Endothelial cell of umbilical vein (primary cell): Measurements from ENCODE around the gene S100A4. TPM values are rescaled to one million over a fixed set of nuclear protein-coding genes. Genes with fewer than 3 reads are reported as not detected.
"Not testable (repeated sequence)": the region's sequence is repeated elsewhere in the genome, so short reads cannot be mapped to it uniquely, and the experiment has no call there.

Experiments used
- BruUV-seq: library from RNA; stranded (reverse); fragments of 400-500 nt; replicated peaks from 2 replicates; lab custom pipeline; 2021; lab: Mats Ljungman, UMichigan
- CTCF ChIA-PET: fragments of 300-600, 350-600 bp; sonication (Branson Sonifier 250); formaldehyde crosslinking; loops from one replicate; lab custom pipeline; 2021; ENCODE audit warnings: antibody characterized with exemption, inconsistent platforms; lab: Charles Lee
- POLR2A ChIA-PET: fragments of 300-600, 350-600 bp; sonication (Branson Sonifier 250); formaldehyde crosslinking; loops from one replicate; lab custom pipeline; 2021; ENCODE audit warnings: antibody characterized with exemption, inconsistent platforms; lab: Charles Lee
- DNase-seq: peaks from one replicate; pipeline ENCODE4 v3.0.0-alpha.2; 2011; ENCODE audit warnings: low read depth, low spot score
- FAIRE-seq: peaks from 2 replicates; lab custom pipeline; 2011; peaks lifted over from hg19 to GRCh38; lab: Jason Lieb, UNC
- H2AFZ ChIP-seq: 2 replicates; pipeline ENCODE4 v1.6.0; 2012; ENCODE audit warnings: low read depth, low read length, control low read depth, inconsistent platforms
- H3K27ac ChIP-seq: 2 replicates; pipeline ENCODE4 v1.5.1; 2011; ENCODE audit warnings: low read depth, mild to moderate bottlenecking, control low read depth, low read length, moderate library complexity; ENCODE audit not compliant: insufficient read depth
- H3K27me3 ChIP-seq, 2 experiments: 2 replicates each; pipeline versions ENCODE4 v1.6.0 to v1.6.1; 2011; ENCODE audit warnings: low read length in 2 of 2, mixed read lengths in 1 of 2; ENCODE audit not compliant: control insufficient read depth in 2 of 2, insufficient read depth in 2 of 2
- H3K36me3 ChIP-seq, 2 experiments: 2 replicates in 1 of 2; 3 replicates in 1 of 2; pipeline ENCODE4 v1.5.1; 2011; ENCODE audit warnings: low read length in 2 of 2, mild to moderate bottlenecking in 1 of 2, moderate library complexity in 1 of 2; ENCODE audit not compliant: control insufficient read depth in 2 of 2, insufficient read depth in 2 of 2; ENCODE audit errors: extremely low read depth in 1 of 2
- H3K4me1 ChIP-seq: 3 replicates; pipeline ENCODE4 v1.5.1; 2011; ENCODE audit warnings: mild to moderate bottlenecking, low read length; ENCODE audit not compliant: control insufficient read depth, insufficient read depth; ENCODE audit errors: extremely low read depth
- H3K4me2 ChIP-seq: 2 replicates; pipeline ENCODE4 v1.6.1; 2011; ENCODE audit warnings: low read length, control low read depth, mixed read lengths; ENCODE audit not compliant: insufficient read depth
- H3K4me3 ChIP-seq, 3 experiments: fragments of 200-600 bp in 1 of 3; sonication (generic), shearing (Covaris generic) in 1 of 3; replicated peaks in 1 of 3; 2 replicates each; pipeline ENCODE4 v1.5.1; 2011 to 2016; ENCODE audit warnings: control low read depth in 3 of 3, low read length in 3 of 3, mild to moderate bottlenecking in 2 of 3, inconsistent platforms in 1 of 3, low read depth in 1 of 3, moderate library complexity in 1 of 3; ENCODE audit not compliant: insufficient read depth in 1 of 3
- H3K79me2 ChIP-seq: 2 replicates; pipeline ENCODE4 v1.6.0; 2012; ENCODE audit warnings: low read length, inconsistent platforms; ENCODE audit not compliant: control insufficient read depth, insufficient read depth
- H3K9ac ChIP-seq: replicated peaks from 2 replicates; pipeline ENCODE3; 2011; ENCODE audit warnings: low read length, control low read depth; ENCODE audit not compliant: insufficient read depth; ENCODE audit errors: extremely low read depth
- H3K9me1 ChIP-seq: replicated peaks from 3 replicates; pipeline ENCODE4 v1.6.0; 2011; ENCODE audit warnings: mild to moderate bottlenecking, low read length; ENCODE audit not compliant: control insufficient read depth, insufficient read depth; ENCODE audit errors: extremely low read depth
- H3K9me3 ChIP-seq: replicated peaks from 2 replicates; pipeline ENCODE4 v1.5.1; 2012; ENCODE audit warnings: low read length, inconsistent platforms; ENCODE audit not compliant: control insufficient read depth, insufficient read depth
- H4K20me1 ChIP-seq: replicated peaks from 2 replicates; pipeline ENCODE3; 2011; ENCODE audit warnings: mild to moderate bottlenecking, low read length; ENCODE audit not compliant: control insufficient read depth, insufficient read depth; ENCODE audit errors: extremely low read depth
- CTCF ChIP-seq, 2 donors: IDR thresholded peaks; 1 replicate in 1 of 2; 2 replicates in 1 of 2; pipeline ENCODE4 v1.5.1; 2011; ENCODE audit warnings: low read length in 2 of 2, mild to moderate bottlenecking in 2 of 2, moderate library complexity in 2 of 2, control low read depth in 1 of 2, inconsistent platforms in 1 of 2, low read depth in 1 of 2; ENCODE audit not compliant: insufficient read depth in 1 of 2; ENCODE audit errors: extremely low read depth in 1 of 2
- EZH2 ChIP-seq: IDR thresholded peaks from 2 replicates; pipeline ENCODE4 v1.6.1; 2012; ENCODE audit warnings: borderline replicate concordance, low read depth, mild to moderate bottlenecking, moderate library complexity, low read length, inconsistent platforms; ENCODE audit not compliant: severe bottlenecking
- FOS ChIP-seq: IDR thresholded peaks from 2 replicates; pipeline ENCODE4 v1.6.1; 2011; ENCODE audit warnings: mild to moderate bottlenecking, low read length, moderate library complexity, borderline replicate concordance; ENCODE audit not compliant: insufficient read depth
- GATA2 ChIP-seq: IDR thresholded peaks from 2 replicates; pipeline ENCODE4 v1.7.0; 2011; ENCODE audit warnings: low read depth, mild to moderate bottlenecking, moderate library complexity, mixed read lengths, low read length; ENCODE audit not compliant: insufficient read length, insufficient read depth
- JUN ChIP-seq: IDR thresholded peaks from 2 replicates; pipeline ENCODE4 v1.6.1; 2011; ENCODE audit warnings: borderline replicate concordance, low read depth; ENCODE audit not compliant: insufficient read length, insufficient read depth
- MAX ChIP-seq: IDR thresholded peaks from 2 replicates; pipeline ENCODE4 v1.6.1; 2011; ENCODE audit not compliant: insufficient read depth, insufficient read length
- MYC ChIP-seq: IDR thresholded peaks from one replicate; pipeline ENCODE4 v1.6.1; 2011; ENCODE audit warnings: mild to moderate bottlenecking, low read depth, low read length
- POLR2A ChIP-seq: IDR thresholded peaks from 2 replicates; pipeline ENCODE4 v1.6.1; 2012; ENCODE audit warnings: low read depth, mild to moderate bottlenecking, control low read depth, low read length
- POLR2AphosphoS5 ChIP-seq: IDR thresholded peaks from 2 replicates; pipeline ENCODE4 v1.6.1; 2012; ENCODE audit warnings: low read depth, mild to moderate bottlenecking, control low read depth, low read length, moderate library complexity; ENCODE audit not compliant: insufficient read depth
- dilution Hi-C: fragments of 300-500 bp; cut with MboI; formaldehyde crosslinking; loops from one replicate; pipeline ENCODE4 v1.15.0; 2019; ENCODE audit warnings: low sequenced_read_pairs; ENCODE audit not compliant: extremely low pct_ligation_motif_present
- intact Hi-C: fragments of 100-400 bp; cut with micrococcal nuclease; formaldehyde crosslinking; loops from one replicate; pipeline ENCODE4 v1.10.0; 2022
- polyA plus RNA-seq, 4 experiments: library from polyadenylated mRNA; depleted of rRNA in 3 of 4; stranded (reverse) in 3 of 4; unstranded in 1 of 4; fragments of >200 nt; gene quantifications; 2 replicates each; pipeline versions ENCODE4 v1.2.1 to v1.2.3, GENCODE V29; 2011 to 2012; ENCODE audit warnings: missing spikeins in 1 of 4
- total RNA-seq: library from RNA; stranded (reverse); gene quantifications from 2 replicates; pipeline ENCODE4 v1.2.3, GENCODE V29; 2021

Gene S100A4
- total and polyA plus RNA-seq, 2 donors (not counting 3 experiments of a cell fraction or from before 2014, with no cell fraction given), result 1.1 TPM; not detected in 1

- intact Hi-C loops, H2AFZ ChIP-seq, POLR2A ChIA-PET, H3K4me1 ChIP-seq, H3K9ac ChIP-seq, H3K36me3 ChIP-seq, H3K27ac ChIP-seq, H3K79me2 ChIP-seq, BruUV-seq, H3K9me3 ChIP-seq, H3K4me2 ChIP-seq, H3K9me1 ChIP-seq, FAIRE-seq, dilution Hi-C loops, DNase-seq, H4K20me1 ChIP-seq, H3K27me3 ChIP-seq, H3K4me3 ChIP-seq: not testable (repeated sequence)
- CTCF ChIA-PET, result interaction anchor here (1.3 to 2.5 kb wide), 4 partner anchors 11 to 106 kb away, joined by 4 to 14 read pairs (median 6); partner anchors contain the start of gene S100A13
These were observed 23.8 kb downstream of the S100A4 start for GRCh38 chr1:153521808-153522207.

- no peaks in the 10 kb centered on the region for H3K36me3 ChIP-seq
- H2AFZ ChIP-seq, result no peak overlapping the region
- H3K27me3 ChIP-seq, result no peaks in the 10 kb centered on the region
- DNase-seq (no peak), FAIRE-seq (no peak)
- H3K9me1 ChIP-seq, result no peaks in the 10 kb centered on the region
- H3K4me1 ChIP-seq, result peaks cover 4% of the 10 kb centered on the region
- no TSS peak for BruUV-seq
- H3K79me2 ChIP-seq, result no peaks in the 10 kb centered on the region
- no peaks in the 10 kb centered on the region for H3K9me3 ChIP-seq
- no peak overlapping the region for H3K4me2 ChIP-seq
- intact Hi-C loops, result no loop called here
- ChIA-PET POLR2A (interaction anchor here (1.3 kb wide), 1 partner anchor 11 kb away, joined by 3 read pairs; no protein-coding TSS in a partner anchor), CTCF (interaction anchor here (0.9 to 2.5 kb wide), 7 partner anchors 9 to 107 kb away, joined by 3 to 14 read pairs (median 5); partner anchors contain the start of gene S100A13)
- H3K4me3 ChIP-seq, result no peak overlapping the region
- no peak for TF ChIP-seq CTCF (IDR thresholded peaks at IDR 0.05; ENCODE audit: extremely low read depth in 1 of 2, insufficient read depth in 1 of 2, low read depth in 1 of 2, low read length in 2 of 2)
- no peak for TF ChIP-seq JUN
- TF ChIP-seq FOS, result no peak
- TF ChIP-seq POLR2AphosphoS5, result no peak
- TF ChIP-seq EZH2, result no peak
- TF ChIP-seq GATA2, result no peak
- no peak for TF ChIP-seq MAX
- TF ChIP-seq POLR2A, result no peak
- TF ChIP-seq MYC, result no peak
- H3K27ac ChIP-seq, result no peak overlapping the region
- H3K9ac ChIP-seq, result no peak overlapping the region
- dilution Hi-C loops, result no loop called here
- H4K20me1 ChIP-seq, result no peaks in the 10 kb centered on the region
These were observed 24.7 kb downstream of the S100A4 start for GRCh38 chr1:153520818-153521476.
